Left ventricle myocardium inferior (tissue), 1 donor: ENCODE measurements around the gene ADAT1. TPM values are rescaled to one million over a fixed set of nuclear protein-coding genes. Genes with fewer than 3 reads are reported as not detected.

ENCODE experiments used
- DNase-seq: peaks from one replicate; pipeline ENCODE4 v3.0.0-alpha.2; 2020
- H3K27ac ChIP-seq: fragments of 200-600 bp; replicated peaks from 2 replicates; pipeline ENCODE4 v1.8.0; 2021
- H3K27me3 ChIP-seq: fragments of 200-600 bp; 2 replicates; pipeline ENCODE4 v1.8.0; 2021; ENCODE audit warnings: low read depth
- H3K36me3 ChIP-seq: fragments of 200-600 bp; 2 replicates; pipeline ENCODE4 v1.8.0; 2021
- H3K4me1 ChIP-seq: fragments of 200-600 bp; 2 replicates; pipeline ENCODE4 v1.8.0; 2021
- H3K4me3 ChIP-seq: fragments of 200-600 bp; 2 replicates; pipeline ENCODE4 v1.8.0; 2021; ENCODE audit warnings: mild to moderate bottlenecking, moderate library complexity
- H3K9me3 ChIP-seq: fragments of 200-600 bp; replicated peaks from 2 replicates; pipeline ENCODE4 v1.8.0; 2021
- CTCF ChIP-seq: fragments of 200-600 bp; IDR thresholded peaks from 2 replicates; pipeline ENCODE4 v1.8.0; 2021; ENCODE audit warnings: antibody characterized with exemption, mild to moderate bottlenecking, borderline replicate concordance
- intact Hi-C: fragments of 100-400 bp; cut with micrococcal nuclease; formaldehyde crosslinking; loops from one replicate; pipeline ENCODE4 v1.11.0; 2022
- total RNA-seq: library from RNA; stranded (reverse); fragmentation: NEBNext Ultra II Directional; extraction: Animal tissue kit (Norgen Biotek cat#: 25700); gene quantifications from one replicate; pipeline ENCODE4 v1.2.1, GENCODE V29; 2021
- donor health status: DM: no; HTN: yes; CAD: no; lungs with severe emphysema.

The ADAT1 gene
- total RNA-seq, 1 donor from 2014 or later, result 28.4 TPM

GRCh38 chr16:75566040-75566757 is 56.9 kb downstream of the ADAT1 start, which contains the start of gene GABARAPL2:
TSS of gene GABARAPL2 (plus strand) at chr16:75566379. CDS start at chr16:75566487, 108 bp downstream.
- peak; percentile 85 for DNase-seq
- intact Hi-C loops, result no loop called here
- Histone ChIP-seq H3K9me3 (no peaks in the 10 kb centered on the region), H3K36me3 (peaks cover 36% of the 10 kb centered on the region), H3K27ac (peak within 1 kb of the TSS; percentile 84), H3K27me3 (no peaks in the 10 kb centered on the region), H3K4me3 (peak within 1 kb of the TSS; percentile 97), H3K4me1 (peaks cover 62% of the 10 kb centered on the region)
- no peak for TF ChIP-seq CTCF

GRCh38 chr16:75565640-75566039 is 57.4 kb downstream of the ADAT1 start:
- TF ChIP-seq CTCF, result no peak
- no peak for DNase-seq
- H3K4me3 ChIP-seq, result peak overlapping the region; percentile 97
- H3K27ac ChIP-seq, result peak overlapping the region; percentile 84
- H3K4me1 ChIP-seq, result peaks cover 56% of the 10 kb centered on the region
- H3K27me3 ChIP-seq, result no peaks in the 10 kb centered on the region
- no peaks in the 10 kb centered on the region for H3K9me3 ChIP-seq
- intact Hi-C loops, result no loop called here
- H3K36me3 ChIP-seq, result peaks cover 33% of the 10 kb centered on the region

- H3K36me3 ChIP-seq, result no peaks in the 10 kb centered on the region
- H3K4me1 ChIP-seq, result peaks cover 22% of the 10 kb centered on the region
- intact Hi-C loops, result no loop called here
Observed at GRCh38 chr16:75559564-75560372, 63.3 kb downstream of the ADAT1 start.

DNA sequence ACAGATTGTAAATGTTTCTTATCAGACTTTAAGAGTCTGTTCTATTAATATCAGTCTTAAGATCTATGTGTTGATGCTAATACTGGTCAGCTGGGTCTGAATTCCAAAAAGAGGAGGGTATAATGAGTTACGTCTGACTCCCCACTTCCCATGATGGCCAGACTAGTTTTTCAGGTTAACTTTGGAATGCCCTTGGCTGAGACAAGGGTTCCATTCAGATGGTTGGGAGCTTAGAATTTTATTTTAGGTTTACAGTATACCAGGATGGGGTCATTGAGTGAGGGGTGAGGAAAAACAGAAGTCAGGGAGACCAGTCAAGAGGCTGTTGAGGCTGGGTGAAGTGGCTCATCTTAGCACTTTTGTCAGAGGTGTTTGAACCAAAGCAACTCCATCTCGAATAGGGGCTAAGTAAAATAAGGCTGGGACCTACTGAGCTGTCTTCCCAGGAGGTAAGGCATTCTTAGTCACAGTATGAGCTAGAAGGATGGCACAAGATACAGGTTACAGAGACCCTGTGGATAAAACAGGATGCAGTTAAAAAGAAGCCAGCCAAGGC is 64.2 kb downstream of the ADAT1 start:
- no peak for DNase-seq
- no peaks in the 10 kb centered on the region for H3K9me3 ChIP-seq
- H3K4me1 ChIP-seq, result peaks cover 27% of the 10 kb centered on the region
- no peak for TF ChIP-seq CTCF
- no peak overlapping the region for H3K4me3 ChIP-seq
- intact Hi-C loops, result no loop called here
- no peaks in the 10 kb centered on the region for H3K27me3 ChIP-seq
- no peaks in the 10 kb centered on the region for H3K36me3 ChIP-seq
- no peak overlapping the region for H3K27ac ChIP-seq

More at GRCh38 chr16:75559564-75560372, 63.3 kb downstream of the ADAT1 start:
- TF ChIP-seq CTCF, result no peak
- Histone ChIP-seq H3K4me3 (no peak overlapping the region), H3K27ac (no peak overlapping the region), H3K27me3 (no peaks in the 10 kb centered on the region), H3K9me3 (no peaks in the 10 kb centered on the region)
- DNase-seq, result no peak

DNA sequence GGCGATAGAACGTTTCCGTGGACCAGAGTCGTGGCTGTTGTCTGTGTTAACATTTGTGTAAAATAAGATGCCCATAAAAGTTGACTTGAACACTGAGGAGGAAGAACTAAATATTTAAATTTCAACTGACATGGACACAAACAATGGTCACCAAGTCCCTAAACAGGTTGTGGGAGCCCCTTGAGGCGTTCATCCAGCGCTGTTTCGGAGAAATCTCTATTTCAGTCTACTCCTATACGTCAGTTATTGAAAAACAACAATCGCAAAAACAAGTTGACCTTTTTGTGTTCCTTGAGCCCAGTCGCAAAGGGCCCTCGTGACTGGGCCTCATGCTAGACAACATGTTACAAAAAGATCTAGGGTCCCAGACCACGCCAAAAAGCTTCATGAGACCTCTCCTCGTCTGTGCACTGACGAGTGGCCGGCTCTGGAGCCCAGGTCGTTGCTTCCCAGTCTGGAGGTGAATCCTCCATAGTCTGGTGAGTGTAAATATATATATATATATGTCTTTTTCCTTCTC is 66.6 kb downstream of the ADAT1 start:
- Histone ChIP-seq H3K36me3 (no peaks in the 10 kb centered on the region), H3K4me3 (peak overlapping the region; percentile 98), H3K9me3 (no peaks in the 10 kb centered on the region), H3K27me3 (no peaks in the 10 kb centered on the region), H3K27ac (peak overlapping the region; percentile 83), H3K4me1 (peaks cover 31% of the 10 kb centered on the region)
- intact Hi-C loops, result no loop called here
- no peak for TF ChIP-seq CTCF
- no peak for DNase-seq
